ENCODE measurements around the gene ABCA5. TPM values are rescaled to one million over a fixed set of nuclear protein-coding genes. Genes with fewer than 3 reads are reported as not detected.

Gene ABCA5
- total and polyA plus RNA-seq, 2 donors (not counting 3 experiments of a cell fraction or from before 2014, with no cell fraction given), result 9.3 to 23.2 TPM

DNA sequence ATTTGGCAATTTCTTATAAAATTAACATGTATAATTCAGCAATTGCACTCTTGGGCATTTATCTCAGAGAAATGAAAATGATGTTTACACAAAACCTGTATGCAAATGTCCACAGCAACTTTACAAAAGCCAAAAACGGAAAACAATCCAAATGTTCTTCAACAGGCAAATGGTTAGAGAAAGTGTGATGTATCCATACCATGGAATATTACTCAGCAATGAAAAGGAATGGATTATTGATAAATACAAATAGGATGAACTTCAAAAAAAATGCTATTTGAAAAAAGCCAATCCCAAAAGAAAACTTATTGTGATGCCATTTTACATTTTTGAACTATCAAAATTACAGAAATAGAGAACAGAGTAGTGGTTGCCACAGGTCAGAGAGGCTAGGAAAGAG is 61.1 kb downstream of the ABCA5 start:
- Histone ChIP-seq H3K27me3 (ENCODE audit: control insufficient read depth in 2 of 2, insufficient read depth in 2 of 2, low read length in 2 of 2) (no peaks in the 10 kb centered on the region), H3K9me3 (replicated peaks; ENCODE audit: control insufficient read depth, insufficient read depth, low read length) (no peaks in the 10 kb centered on the region), H3K9ac (replicated peaks; ENCODE audit: extremely low read depth, insufficient read depth, low read length) (no peak overlapping the region), H3K79me2 (ENCODE audit: control insufficient read depth, insufficient read depth, low read length) (no peaks in the 10 kb centered on the region), H3K36me3 (ENCODE audit: control insufficient read depth in 2 of 2, extremely low read depth in 1 of 2, insufficient read depth in 2 of 2, low read length in 2 of 2) (no peaks in the 10 kb centered on the region), H3K4me2 (ENCODE audit: insufficient read depth, low read length) (no peak overlapping the region), H3K4me1 (ENCODE audit: control insufficient read depth, extremely low read depth, insufficient read depth, low read length) (peaks cover 28% of the 10 kb centered on the region), H4K20me1 (replicated peaks; ENCODE audit: control insufficient read depth, extremely low read depth, insufficient read depth, low read length) (no peaks in the 10 kb centered on the region), H2AFZ (ENCODE audit: low read depth, low read length) (no peak overlapping the region), H3K4me3 (replicated peaks in 1 of 3; ENCODE audit: insufficient read depth in 1 of 3, low read depth in 1 of 3, low read length in 3 of 3) (no peak overlapping the region), H3K9me1 (replicated peaks; ENCODE audit: control insufficient read depth, extremely low read depth, insufficient read depth, low read length) (no peaks in the 10 kb centered on the region), H3K27ac (ENCODE audit: insufficient read depth, low read depth, low read length) (no peak overlapping the region)
- no peak for DNase-seq (ENCODE audit: low read depth, low spot score)
- POLR2A ChIA-PET, result no interaction called here
- intact Hi-C loops (cut with micrococcal nuclease) (loop anchor here (5.0 kb wide), 1 partner anchor 1296 kb away; no protein-coding TSS in a partner anchor), dilution Hi-C loops (cut with MboI; ENCODE audit: extremely low pct_ligation_motif_present, low sequenced_read_pairs) (no loop called here)
- CTCF ChIA-PET, result interaction anchor here (1.4 kb wide), 1 partner anchor 19 kb away, joined by 5 read pairs; no protein-coding TSS in a partner anchor
- BruUV-seq (replicated peaks), result no TSS peak
- TF ChIP-seq FOS (IDR thresholded peaks at IDR 0.05; ENCODE audit: borderline replicate concordance, insufficient read depth, low read length) (no peak), EZH2 (IDR thresholded peaks at IDR 0.05; ENCODE audit: borderline replicate concordance, low read depth, low read length, severe bottlenecking) (no peak), POLR2A (IDR thresholded peaks at IDR 0.05; ENCODE audit: low read depth, low read length) (no peak)
- TF ChIP-seq, protein P1, sequence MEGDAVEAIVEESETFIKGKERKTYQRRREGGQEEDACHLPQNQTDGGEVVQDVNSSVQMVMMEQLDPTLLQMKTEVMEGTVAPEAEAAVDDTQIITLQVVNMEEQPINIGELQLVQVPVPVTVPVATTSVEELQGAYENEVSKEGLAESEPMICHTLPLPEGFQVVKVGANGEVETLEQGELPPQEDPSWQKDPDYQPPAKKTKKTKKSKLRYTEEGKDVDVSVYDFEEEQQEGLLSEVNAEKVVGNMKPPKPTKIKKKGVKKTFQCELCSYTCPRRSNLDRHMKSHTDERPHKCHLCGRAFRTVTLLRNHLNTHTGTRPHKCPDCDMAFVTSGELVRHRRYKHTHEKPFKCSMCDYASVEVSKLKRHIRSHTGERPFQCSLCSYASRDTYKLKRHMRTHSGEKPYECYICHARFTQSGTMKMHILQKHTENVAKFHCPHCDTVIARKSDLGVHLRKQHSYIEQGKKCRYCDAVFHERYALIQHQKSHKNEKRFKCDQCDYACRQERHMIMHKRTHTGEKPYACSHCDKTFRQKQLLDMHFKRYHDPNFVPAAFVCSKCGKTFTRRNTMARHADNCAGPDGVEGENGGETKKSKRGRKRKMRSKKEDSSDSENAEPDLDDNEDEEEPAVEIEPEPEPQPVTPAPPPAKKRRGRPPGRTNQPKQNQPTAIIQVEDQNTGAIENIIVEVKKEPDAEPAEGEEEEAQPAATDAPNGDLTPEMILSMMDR (IDR thresholded peaks at IDR 0.05; ENCODE audit: extremely low read depth in 1 of 2, insufficient read depth in 1 of 2, low read depth in 1 of 2, low read length in 2 of 2), result no peak
- FAIRE-seq, result no peak

DNA sequence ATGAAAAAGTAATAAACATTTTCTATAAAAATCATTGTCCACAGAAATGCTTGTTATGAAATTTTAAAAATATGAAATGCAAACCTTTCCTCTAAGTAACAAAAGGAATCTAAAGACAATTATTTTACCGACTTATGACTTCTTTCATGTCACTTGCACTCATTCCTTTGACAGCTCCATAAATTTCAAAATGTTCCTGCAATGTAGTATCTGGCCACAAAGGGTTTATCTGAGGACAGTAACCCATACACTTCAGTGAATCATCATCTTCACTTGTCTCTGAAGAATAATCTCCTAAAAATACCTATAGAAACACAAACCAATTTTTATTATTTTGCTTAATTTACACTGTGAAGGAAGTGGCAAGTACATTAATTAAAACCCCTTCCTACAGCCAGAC is 72.7 kb downstream of the ABCA5 start:
- Histone ChIP-seq H3K27me3 (ENCODE audit: control insufficient read depth in 2 of 2, insufficient read depth in 2 of 2, low read length in 2 of 2) (no peaks in the 10 kb centered on the region), H3K4me3 (replicated peaks in 1 of 3; ENCODE audit: insufficient read depth in 1 of 3, low read depth in 1 of 3, low read length in 3 of 3) (no peak overlapping the region), H3K27ac (ENCODE audit: insufficient read depth, low read depth, low read length) (no peak overlapping the region), H3K9me3 (replicated peaks; ENCODE audit: control insufficient read depth, insufficient read depth, low read length) (no peaks in the 10 kb centered on the region), H3K4me2 (ENCODE audit: insufficient read depth, low read length) (no peak overlapping the region), H2AFZ (ENCODE audit: low read depth, low read length) (no peak overlapping the region), H3K36me3 (ENCODE audit: control insufficient read depth in 2 of 2, extremely low read depth in 1 of 2, insufficient read depth in 2 of 2, low read length in 2 of 2) (peaks cover 0 to 9% of the 10 kb centered on the region in 2 experiments), H3K9ac (replicated peaks; ENCODE audit: extremely low read depth, insufficient read depth, low read length) (no peak overlapping the region), H3K4me1 (ENCODE audit: control insufficient read depth, extremely low read depth, insufficient read depth, low read length) (no peaks in the 10 kb centered on the region), H3K9me1 (replicated peaks; ENCODE audit: control insufficient read depth, extremely low read depth, insufficient read depth, low read length) (no peaks in the 10 kb centered on the region), H3K79me2 (ENCODE audit: control insufficient read depth, insufficient read depth, low read length) (no peaks in the 10 kb centered on the region), H4K20me1 (replicated peaks; ENCODE audit: control insufficient read depth, extremely low read depth, insufficient read depth, low read length) (no peaks in the 10 kb centered on the region)
- ChIA-PET CTCF (interaction anchor here (0.8 to 1.8 kb wide), 2 partner anchors 269 to 482 kb away, joined by 3 to 11 read pairs; no protein-coding TSS in a partner anchor), POLR2A (no interaction called here)
- TF ChIP-seq FOS (IDR thresholded peaks at IDR 0.05; ENCODE audit: borderline replicate concordance, insufficient read depth, low read length) (no peak), POLR2AphosphoS5 (IDR thresholded peaks at IDR 0.05; ENCODE audit: insufficient read depth, low read depth, low read length) (no peak), JUN (IDR thresholded peaks at IDR 0.05; ENCODE audit: borderline replicate concordance, insufficient read depth, insufficient read length, low read depth) (no peak), MYC (IDR thresholded peaks at IDR 0.05; ENCODE audit: low read depth, low read length) (no peak), POLR2A (IDR thresholded peaks at IDR 0.05; ENCODE audit: low read depth, low read length) (no peak), EZH2 (IDR thresholded peaks at IDR 0.05; ENCODE audit: borderline replicate concordance, low read depth, low read length, severe bottlenecking) (no peak), GATA2 (IDR thresholded peaks at IDR 0.05; ENCODE audit: insufficient read depth, insufficient read length, low read depth, low read length) (no peak)
- TF ChIP-seq, protein P2, sequence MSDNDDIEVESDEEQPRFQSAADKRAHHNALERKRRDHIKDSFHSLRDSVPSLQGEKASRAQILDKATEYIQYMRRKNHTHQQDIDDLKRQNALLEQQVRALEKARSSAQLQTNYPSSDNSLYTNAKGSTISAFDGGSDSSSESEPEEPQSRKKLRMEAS (IDR thresholded peaks at IDR 0.05; ENCODE audit: insufficient read depth, insufficient read length), result no peak
- TF ChIP-seq, protein P1 (IDR thresholded peaks at IDR 0.05; ENCODE audit: extremely low read depth in 1 of 2, insufficient read depth in 1 of 2, low read depth in 1 of 2, low read length in 2 of 2), result no peak
- intact Hi-C loops (cut with micrococcal nuclease) (no loop called here), dilution Hi-C loops (cut with MboI; ENCODE audit: extremely low pct_ligation_motif_present, low sequenced_read_pairs) (no loop called here)
- FAIRE-seq, result no peak
- BruUV-seq (replicated peaks), result no TSS peak
- no peak for DNase-seq (ENCODE audit: low read depth, low spot score)
